ENCODE measurements around the gene PUM1.

Gene PUM1

GRCh38 chr1:30964706-30965105, 100.8 kb downstream of the PUM1 start:
- TF ChIP-seq, protein P1, sequence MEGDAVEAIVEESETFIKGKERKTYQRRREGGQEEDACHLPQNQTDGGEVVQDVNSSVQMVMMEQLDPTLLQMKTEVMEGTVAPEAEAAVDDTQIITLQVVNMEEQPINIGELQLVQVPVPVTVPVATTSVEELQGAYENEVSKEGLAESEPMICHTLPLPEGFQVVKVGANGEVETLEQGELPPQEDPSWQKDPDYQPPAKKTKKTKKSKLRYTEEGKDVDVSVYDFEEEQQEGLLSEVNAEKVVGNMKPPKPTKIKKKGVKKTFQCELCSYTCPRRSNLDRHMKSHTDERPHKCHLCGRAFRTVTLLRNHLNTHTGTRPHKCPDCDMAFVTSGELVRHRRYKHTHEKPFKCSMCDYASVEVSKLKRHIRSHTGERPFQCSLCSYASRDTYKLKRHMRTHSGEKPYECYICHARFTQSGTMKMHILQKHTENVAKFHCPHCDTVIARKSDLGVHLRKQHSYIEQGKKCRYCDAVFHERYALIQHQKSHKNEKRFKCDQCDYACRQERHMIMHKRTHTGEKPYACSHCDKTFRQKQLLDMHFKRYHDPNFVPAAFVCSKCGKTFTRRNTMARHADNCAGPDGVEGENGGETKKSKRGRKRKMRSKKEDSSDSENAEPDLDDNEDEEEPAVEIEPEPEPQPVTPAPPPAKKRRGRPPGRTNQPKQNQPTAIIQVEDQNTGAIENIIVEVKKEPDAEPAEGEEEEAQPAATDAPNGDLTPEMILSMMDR (conservative IDR thresholded peaks at IDR 0.05; ENCODE audit: low read depth, low read length) = no peak
- DNase-seq (ENCODE audit: low read depth) = no peak
- no peak overlapping the region for H3K4me3 ChIP-seq (ENCODE audit: low read depth, low read length)

GRCh38 chr1:30962609-30963508, 102.7 kb downstream of the PUM1 start:
- peak; percentile 17 for DNase-seq (ENCODE audit: low read depth)
- H3K4me3 ChIP-seq (ENCODE audit: low read depth, low read length) = no peak overlapping the region
- TF ChIP-seq, protein P1 (conservative IDR thresholded peaks at IDR 0.05; ENCODE audit: low read depth, low read length) = no peak

- TF ChIP-seq, protein P1 (conservative IDR thresholded peaks at IDR 0.05; ENCODE audit: low read depth, low read length) = no peak
- H3K4me3 ChIP-seq (ENCODE audit: low read depth, low read length) = no peak overlapping the region
- no peak for DNase-seq (ENCODE audit: low read depth)
These were observed 107.8 kb downstream of the PUM1 start for GRCh38 chr1:30957560-30958222.

DNA sequence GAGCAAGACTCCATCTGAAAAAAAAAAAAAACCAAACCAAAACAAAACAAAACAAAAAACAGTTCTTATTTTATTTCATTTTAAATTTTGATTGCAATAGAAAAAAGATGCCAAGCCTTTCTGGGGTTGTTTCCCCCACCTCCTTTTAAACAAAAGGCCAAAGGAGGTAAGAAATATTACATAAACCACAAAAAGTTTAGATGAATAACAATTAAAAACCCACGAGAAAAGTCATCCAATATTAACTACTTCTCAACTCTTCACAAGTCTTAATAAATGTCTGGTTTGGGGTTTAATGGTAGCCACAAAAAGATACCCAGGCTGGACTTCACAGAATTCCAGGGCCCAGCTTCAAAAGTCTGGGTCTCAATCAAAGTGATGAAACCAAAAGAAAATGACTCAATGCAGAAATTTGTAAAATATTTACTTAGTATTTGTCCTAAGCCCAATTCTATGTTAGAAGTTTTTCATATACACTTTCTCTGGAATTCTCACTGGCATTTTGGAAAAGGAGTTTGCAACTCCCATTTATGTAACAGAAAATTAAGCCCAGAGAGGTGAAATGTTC, 110.0 kb downstream of the PUM1 start:
- peak; percentile 37 for DNase-seq (ENCODE audit: low read depth)
- no peak overlapping the region for H3K4me3 ChIP-seq (ENCODE audit: low read depth, low read length)
- TF ChIP-seq, protein P1 (conservative IDR thresholded peaks at IDR 0.05; ENCODE audit: low read depth, low read length) = no peak

DNA sequence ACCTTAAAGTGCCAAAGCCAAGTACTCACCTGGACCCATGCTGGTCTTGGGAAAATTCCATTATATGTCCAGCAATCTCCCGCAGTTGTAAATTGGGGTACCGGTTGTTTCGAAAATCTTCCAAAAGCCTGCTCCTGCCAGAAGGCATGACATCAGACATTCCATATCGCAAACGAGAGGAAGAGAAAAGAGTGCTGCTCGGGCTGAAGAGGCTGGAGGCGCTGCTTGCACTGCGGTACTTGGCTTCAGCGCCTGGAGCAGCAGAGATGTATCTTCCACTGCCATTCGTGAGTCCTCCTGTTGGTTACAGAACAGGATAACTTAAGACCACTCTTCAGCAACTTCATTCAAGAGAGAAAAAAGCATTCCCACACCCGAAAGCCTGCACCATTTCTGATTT, 111.8 kb downstream of the PUM1 start:
- no peak for DNase-seq (ENCODE audit: low read depth)

DNA sequence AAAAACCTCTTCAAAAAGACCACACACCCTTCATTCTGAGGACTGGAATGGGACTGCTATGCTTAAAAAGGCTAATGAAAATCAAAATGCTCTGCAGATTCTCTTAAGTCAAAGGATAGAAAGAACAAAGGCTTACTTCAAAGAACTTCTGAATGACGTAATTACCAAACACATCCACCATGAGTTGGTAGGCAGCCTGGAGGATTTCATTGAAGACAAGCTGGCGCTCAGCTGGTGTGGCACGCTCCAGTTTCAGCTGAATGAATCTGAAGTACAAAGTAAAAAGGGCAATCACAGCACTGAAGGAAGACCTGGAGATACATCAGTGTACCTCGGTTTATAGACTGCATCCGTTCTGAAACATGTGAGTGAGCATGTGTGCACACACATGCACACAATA, 113.4 kb downstream of the PUM1 start:
- H3K4me3 ChIP-seq (ENCODE audit: low read depth, low read length) = no peak overlapping the region
- TF ChIP-seq, protein P1 (conservative IDR thresholded peaks at IDR 0.05; ENCODE audit: low read depth, low read length) = no peak
- no peak for DNase-seq (ENCODE audit: low read depth)

More for the DNA sequence above, 111.8 kb downstream of the PUM1 start:
- TF ChIP-seq, protein P1 (conservative IDR thresholded peaks at IDR 0.05; ENCODE audit: low read depth, low read length) = no peak
- H3K4me3 ChIP-seq (ENCODE audit: low read depth, low read length) = no peak overlapping the region
